HG03095 (cell line): ENCODE measurements around the gene SCAF4.
"Not testable (repeated sequence)": the region's sequence is repeated elsewhere in the genome, so short reads cannot be mapped to it uniquely, and the experiment has no call there.

Experiments
- ATAC-seq: cut with Tn5 transposase; IDR thresholded peaks from one replicate; pipeline ENCODE4 v1.9.1; 2021; ENCODE audit warnings: moderate library complexity; ENCODE audit not compliant: unreplicated experiment

The SCAF4 gene, protein sequence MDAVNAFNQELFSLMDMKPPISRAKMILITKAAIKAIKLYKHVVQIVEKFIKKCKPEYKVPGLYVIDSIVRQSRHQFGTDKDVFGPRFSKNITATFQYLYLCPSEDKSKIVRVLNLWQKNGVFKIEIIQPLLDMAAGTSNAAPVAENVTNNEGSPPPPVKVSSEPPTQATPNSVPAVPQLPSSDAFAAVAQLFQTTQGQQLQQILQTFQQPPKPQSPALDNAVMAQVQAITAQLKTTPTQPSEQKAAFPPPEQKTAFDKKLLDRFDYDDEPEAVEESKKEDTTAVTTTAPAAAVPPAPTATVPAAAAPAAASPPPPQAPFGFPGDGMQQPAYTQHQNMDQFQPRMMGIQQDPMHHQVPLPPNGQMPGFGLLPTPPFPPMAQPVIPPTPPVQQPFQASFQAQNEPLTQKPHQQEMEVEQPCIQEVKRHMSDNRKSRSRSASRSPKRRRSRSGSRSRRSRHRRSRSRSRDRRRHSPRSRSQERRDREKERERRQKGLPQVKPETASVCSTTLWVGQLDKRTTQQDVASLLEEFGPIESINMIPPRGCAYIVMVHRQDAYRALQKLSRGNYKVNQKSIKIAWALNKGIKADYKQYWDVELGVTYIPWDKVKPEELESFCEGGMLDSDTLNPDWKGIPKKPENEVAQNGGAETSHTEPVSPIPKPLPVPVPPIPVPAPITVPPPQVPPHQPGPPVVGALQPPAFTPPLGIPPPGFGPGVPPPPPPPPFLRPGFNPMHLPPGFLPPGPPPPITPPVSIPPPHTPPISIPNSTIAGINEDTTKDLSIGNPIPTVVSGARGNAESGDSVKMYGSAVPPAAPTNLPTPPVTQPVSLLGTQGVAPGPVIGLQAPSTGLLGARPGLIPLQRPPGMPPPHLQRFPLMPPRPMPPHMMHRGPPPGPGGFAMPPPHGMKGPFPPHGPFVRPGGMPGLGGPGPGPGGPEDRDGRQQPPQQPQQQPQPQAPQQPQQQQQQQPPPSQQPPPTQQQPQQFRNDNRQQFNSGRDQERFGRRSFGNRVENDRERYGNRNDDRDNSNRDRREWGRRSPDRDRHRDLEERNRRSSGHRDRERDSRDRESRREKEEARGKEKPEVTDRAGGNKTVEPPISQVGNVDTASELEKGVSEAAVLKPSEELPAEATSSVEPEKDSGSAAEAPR

DNA sequence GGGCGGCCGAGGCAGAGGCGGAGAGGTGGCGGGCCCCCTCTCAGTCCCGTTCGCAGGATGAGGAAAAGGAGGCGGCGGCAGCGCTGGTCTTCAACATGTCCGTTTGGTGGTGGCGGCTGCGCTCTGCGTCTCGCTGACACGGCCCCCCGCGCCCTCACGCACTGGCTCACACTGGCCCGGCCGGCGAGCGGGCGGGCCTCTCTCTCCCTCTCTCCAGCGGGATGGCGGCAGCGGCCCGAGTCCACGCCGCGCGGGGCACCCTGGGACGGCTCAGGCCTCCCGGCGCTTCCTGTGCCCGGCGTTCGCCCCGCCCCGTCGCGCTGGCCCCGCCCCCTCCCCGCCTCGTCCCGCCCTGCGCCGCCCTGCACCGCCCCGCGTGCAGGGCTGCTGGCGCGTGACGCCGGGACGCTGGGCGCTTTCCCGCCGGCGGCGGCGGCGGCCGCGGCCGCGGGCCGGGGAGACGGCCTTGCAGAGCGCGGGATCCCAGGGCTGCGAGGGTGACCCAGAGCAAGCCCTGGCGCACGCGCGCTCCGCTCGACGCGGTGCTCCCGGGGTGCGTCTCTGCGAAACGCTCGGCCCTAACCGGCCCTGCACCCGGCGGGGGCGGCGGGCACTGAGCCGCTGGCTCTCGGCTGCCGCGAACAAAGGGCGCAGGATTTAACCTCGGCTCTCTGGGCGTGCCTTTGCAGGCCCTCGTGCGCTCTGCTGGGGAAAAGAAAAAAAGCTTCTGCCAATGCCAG is at the start of gene SCAF4:
SCAF4 (minus strand) TSS at position 262 of the 740 bp plus-strand sequence. CDS start 426 bp downstream, outside the sequence.
- ATAC-seq = peak; percentile 76

- ATAC-seq = no peak
Measured at GRCh38 chr21:31780944-31781343, 49.0 kb upstream of the SCAF4 start.

DNA sequence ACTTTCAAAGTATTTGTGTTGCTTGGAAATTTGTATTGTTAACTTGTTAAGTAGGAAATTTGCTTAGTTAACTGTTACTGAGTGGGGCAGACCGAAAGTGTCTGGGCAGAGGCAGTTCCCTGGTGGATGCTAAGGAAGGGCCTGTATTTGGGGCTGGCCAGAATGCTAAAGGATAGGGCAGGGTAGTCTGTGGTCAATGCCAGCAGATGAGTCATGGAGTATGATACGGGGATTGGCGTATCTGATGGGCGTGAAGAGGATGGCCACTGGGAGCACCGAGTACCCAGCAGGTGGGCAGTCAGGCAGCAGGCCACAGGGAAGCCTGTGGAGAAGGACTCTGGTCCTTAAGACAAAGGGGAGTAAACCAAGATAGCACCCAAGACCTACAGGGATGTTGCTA is 46.6 kb upstream of the SCAF4 start:
- ATAC-seq = no peak

GRCh38 chr21:31777857-31778256 is 45.9 kb upstream of the SCAF4 start:
- no peak for ATAC-seq

DNA sequence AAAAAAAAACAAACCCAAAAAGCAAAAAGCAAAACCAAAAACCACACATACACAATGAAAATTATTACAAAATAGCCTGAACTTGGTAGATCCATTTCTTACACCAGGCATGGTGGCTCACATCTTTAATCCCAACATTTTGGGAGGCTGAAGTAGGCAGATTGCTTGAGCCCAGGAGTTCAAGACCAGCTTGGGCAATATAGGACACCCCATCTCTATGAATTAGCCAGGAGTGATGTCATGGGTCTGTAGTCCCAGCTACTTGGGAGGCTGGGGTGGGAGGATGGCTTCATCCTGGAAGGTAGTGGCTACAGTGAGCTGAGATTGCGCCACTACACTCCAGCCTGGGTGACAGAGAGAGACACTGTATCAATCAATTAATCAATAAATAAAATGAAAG is 42.1 kb upstream of the SCAF4 start:
- ATAC-seq = no peak

- peak; percentile 88 for ATAC-seq
Measured at GRCh38 chr21:31772674-31773555, 41.0 kb upstream of the SCAF4 start.

DNA sequence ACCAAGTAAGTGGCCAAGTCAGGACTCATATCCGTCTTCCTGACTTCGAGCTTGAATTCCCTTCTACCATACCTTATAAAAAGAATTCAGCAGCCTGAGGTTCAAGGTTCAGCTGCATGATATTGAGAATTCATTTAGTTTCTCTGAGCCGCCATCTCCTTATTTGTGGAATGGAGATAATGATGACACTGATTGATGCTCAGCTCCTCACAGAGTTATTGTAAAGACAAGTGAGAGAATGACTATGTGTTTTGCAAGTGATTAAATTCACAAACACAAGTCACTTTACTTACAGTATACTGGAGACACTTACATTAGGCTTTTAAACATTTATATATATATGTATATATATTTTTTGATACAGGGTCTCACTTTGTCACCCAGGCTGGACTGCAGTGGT is 39.8 kb upstream of the SCAF4 start:
- no peak for ATAC-seq

DNA sequence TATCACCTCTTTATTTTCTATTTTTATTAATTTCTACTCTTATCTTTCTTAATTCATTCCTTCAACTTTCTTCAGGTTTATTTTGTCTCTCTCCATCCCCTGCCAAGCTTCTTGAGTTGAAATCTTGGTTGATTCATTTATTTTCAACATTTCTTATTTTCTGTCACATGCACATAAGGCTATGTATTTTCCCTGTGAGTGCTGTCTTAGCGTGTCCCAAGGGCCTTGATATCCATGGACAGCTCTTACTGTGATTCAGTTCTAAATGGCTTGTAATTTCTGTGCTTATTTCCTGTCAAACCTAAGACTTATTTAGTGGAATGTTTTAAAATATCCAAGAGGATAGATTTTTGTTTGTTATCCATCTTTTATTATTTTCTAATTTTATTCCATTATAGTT is 36.8 kb upstream of the SCAF4 start:
- ATAC-seq = no peak

DNA sequence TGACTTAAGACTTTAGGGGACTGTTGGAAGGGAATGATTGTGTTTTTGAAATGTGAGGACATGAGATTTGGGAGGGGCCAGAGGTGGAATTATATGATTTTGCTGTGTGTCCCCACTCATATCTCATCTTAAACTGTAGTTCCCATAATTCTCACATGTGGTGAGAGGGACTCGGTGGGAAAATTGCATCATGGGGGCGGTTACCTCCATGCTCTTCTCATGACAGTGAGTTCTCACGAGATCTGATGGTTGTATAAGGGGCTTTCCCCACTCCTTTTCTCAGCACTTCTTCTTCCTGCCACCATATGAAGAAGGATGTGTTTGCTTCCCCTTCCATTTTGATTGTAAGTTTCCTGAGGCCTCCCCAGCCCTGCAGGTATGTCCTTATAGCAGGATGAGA is 35.0 kb upstream of the SCAF4 start:
- no peak for ATAC-seq

DNA sequence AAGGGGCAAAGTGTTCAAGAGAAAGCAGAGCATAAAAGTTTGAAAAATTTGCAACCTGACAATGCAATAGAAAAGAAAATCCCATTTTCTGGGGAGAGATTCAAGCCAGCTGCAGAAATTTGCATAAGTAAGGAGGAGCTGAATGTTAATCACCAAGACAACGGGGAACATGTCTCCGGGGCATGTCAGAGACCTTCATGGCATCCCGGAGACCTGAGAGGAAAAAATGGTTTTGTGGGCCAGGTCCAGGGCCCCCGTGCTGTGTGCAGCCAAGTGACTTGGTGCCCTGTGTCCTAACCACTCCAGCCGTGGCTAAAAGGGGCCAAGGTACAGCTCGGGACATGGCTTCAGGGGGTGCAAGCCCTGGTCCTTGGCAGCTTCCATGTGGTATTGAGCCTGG is 33.9 kb upstream of the SCAF4 start:
- ATAC-seq = not testable (repeated sequence)

GRCh38 chr21:31760931-31761330 is 29.0 kb upstream of the SCAF4 start:
- no peak for ATAC-seq

- no peak for ATAC-seq
Measured at GRCh38 chr21:31756787-31757186, 24.9 kb upstream of the SCAF4 start.

DNA sequence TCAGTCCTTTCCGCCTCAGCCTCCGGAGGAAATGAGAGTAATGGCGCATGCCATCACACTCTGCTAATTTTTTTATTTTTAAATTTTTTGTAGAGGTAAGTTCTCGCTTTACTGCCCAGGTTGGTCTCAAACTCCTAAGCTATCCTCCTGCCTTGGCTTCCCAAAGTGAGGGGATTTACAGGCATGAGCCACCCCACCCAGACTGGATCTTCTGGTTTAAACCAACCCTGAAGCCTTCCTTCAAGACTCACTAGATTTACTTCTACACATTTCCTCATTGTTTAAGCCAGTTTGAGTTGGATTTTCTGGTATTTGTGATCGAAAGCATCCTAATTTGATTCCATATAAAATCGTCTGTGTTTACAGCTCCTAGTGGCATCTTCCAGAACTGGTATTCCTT is 23.1 kb upstream of the SCAF4 start:
- no peak for ATAC-seq

DNA sequence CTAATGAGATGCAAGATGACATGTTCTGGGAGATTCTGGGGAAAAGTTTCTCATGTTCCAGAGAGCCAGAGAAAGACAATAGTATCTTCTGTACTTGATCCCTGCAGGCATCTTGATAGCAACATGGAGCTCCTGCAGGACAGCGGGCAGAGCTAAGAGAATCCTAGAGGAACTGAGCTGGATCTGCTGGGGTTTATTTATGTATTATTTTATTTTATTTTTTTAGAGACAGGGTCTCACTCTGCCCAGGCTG is 22.7 kb upstream of the SCAF4 start:
- no peak for ATAC-seq

DNA sequence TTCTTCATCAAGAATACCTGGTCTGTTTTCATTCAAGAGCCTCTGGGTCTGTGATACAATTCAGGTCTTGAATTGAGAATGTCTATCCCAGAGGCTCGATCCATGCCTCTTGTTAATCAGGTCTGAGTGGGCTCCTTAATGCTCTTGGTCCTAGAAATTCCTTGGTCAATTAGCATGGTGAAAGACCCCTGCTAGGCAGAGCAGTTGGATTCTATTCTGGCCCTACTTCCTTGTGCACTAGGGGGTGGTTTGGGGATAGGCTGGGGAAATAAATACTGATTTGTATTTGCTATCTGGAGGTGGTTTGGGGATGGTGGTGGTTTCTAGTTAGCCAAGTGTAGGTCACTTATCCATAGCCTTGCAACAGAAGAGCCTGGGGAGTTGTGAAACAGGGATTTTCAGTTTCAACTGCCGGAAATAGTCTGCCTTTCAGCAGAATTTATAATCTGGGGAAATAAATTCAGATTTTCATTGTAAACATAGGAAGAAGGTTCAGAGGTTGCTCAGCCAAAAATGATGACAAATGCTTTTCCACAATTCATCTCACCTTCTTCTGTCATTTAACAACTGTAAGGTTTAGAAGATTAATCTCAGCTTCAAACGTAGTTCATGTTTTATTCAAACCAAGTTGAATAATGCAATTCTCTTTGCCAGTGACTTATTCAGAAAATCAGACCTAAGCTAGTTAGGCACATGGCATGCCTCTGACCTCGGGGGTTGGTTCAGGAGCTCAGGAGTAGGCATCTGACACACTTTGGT is 22.2 kb upstream of the SCAF4 start:
- no peak for ATAC-seq

DNA sequence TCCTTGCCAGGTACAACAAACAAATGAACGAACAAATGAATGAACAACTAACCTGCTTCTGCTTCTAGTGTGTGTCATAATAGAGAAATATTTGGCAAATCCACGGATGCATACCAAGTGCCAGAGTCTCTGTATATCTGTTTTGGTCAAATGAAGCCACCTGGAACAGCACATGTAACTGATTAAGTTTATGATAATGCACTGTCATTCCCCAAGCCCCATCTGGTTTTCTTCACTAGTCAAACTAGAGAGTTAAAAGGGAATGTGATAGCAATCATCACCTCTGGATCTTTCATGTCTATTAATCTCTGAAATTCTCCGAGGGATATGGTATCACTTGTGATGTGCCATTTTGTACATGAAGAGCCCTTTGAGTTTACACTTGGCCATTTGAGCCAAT is 21.0 kb upstream of the SCAF4 start:
- no peak for ATAC-seq

DNA sequence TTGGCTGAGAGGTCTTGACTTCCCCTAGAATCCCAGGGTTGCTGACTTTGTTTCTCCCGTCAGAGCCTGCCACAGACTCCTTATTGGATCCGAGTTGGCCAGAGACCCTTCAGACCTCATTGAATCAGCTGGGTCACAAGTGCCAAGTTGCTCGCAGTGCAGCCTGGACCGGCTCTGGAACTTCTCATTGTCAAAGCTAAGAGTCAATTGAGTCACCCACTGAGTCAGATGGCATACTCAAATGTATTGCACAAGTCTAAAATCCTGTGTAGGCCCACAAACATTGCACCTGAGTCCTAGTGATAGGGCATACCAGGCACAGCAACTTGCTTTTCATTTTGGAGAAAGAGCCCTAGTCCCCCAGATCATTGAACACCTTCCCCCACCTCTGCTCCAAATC is 20.4 kb upstream of the SCAF4 start:
- no peak for ATAC-seq

DNA sequence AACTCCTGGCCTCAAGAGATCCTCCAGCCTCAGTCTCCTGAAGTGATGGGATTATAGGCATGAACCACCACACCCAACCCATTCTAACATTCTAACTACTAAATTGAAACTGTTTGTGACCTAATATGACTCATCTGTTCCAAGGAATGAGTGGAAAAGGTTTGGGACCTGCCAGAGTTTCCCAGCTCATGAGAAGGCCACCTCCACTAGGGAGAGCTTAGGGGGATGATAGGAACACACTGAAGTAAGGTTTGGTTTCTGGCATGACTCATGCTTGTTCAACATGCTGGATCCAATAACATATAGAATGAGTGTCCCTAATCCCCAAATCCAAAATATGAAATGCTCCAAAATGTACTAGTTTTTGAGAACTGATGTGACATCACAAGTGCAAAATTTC is 18.9 kb upstream of the SCAF4 start:
- no peak for ATAC-seq

DNA sequence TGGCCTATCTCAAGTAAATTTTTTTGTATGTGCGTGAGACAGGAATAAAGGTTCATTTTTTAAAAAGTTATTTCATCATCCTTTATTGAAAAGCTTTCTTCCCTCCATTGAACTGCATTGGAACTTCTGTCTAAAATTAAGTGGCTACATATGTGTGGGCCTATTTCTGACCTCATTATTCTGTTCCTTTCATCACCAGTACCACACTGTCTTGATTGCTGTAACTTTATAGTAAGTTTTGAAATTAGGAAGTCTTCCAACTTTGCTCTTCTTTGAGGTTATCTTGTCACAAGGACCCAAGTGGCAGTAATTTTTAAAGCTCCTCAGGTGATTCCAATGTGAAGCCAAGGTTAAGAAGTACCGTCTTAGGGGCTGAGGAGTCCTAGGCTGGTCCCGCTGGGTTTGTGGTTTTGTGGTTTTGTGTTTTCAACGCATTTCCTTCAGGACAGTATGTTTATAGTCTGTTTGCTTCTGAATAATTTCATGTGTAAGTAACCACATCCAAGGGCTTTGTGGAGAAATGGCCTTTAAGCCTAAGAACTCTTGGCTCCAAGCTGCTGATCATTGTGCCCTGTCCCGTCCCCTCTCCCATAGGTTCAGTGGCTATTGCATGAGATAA is 12.4 kb upstream of the SCAF4 start:
- ATAC-seq = no peak
